GM12891 (cell line): ENCODE measurements around the gene PSMC1.

Experiments
- POLR2A ChIP-seq: IDR thresholded peaks from 2 replicates; pipeline ENCODE4 v1.6.1; 2011; ENCODE audit warnings: low read depth, low read length, control low read depth
- POLR2AphosphoS5 ChIP-seq: IDR thresholded peaks from 2 replicates; pipeline ENCODE4 v1.6.1; 2011; ENCODE audit warnings: low read depth, low read length, control low read depth
- POU2F2 ChIP-seq: IDR thresholded peaks from 2 replicates; pipeline ENCODE4 v1.6.1; 2011; ENCODE audit warnings: low read depth, mild to moderate bottlenecking, control low read depth, low read length, moderate library complexity
- TAF1 ChIP-seq: IDR thresholded peaks from 2 replicates; pipeline ENCODE4 v1.6.1; 2011; ENCODE audit warnings: low read depth, low read length, control low read depth

- TF ChIP-seq POLR2A (no peak), POLR2AphosphoS5 (no peak), TAF1 (no peak), POU2F2 (no peak)
Observed at GRCh38 chr14:90303473-90303872, 47.1 kb downstream of the PSMC1 start.
